GM18909 (cell line): ENCODE results near the gene GSTM2.

Source experiments
- ATAC-seq: cut with Tn5 transposase; IDR thresholded peaks from one replicate; pipeline ENCODE4 v1.9.1; 2021; ENCODE audit warnings: mild to moderate bottlenecking; ENCODE audit not compliant: unreplicated experiment, poor library complexity

Gene GSTM2

DNA sequence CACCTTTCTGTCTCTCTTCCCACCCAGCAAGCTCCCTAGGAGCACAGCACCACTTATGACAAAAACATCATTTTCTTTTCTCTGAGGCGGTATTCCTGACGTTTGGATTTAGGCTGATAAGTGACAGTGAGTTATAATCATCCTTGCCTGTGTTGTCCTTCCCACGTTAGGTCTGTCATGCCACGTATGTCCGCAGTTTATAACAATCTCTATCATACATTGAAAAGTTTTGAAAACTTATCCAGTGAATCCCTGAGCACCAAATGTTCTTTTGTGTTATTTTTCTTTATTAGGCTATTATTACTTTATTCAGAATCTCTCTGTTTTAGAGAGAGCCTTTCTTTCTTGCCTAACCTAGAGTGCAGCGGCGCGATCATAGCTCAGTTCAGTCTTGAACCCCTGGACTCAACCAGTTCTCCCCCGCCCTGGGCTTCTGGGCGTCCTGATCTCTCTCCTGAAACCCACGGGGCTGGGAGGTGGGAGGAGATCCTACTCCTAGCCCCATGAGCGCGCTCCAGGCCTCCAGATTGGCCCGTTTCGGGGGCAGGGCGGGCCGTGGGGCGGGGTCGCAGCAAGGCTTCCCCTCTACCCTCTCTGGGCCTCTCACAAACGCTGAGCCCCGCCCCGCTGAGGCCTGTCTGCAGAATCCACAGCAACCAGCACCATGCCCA, at the start of gene GSTM2:
Gene GSTM2 (plus strand): TSS at position 606 of the 671 bp plus-strand sequence. CDS start 59 bp downstream, at position 665.
- ATAC-seq, result peak; percentile 95

- ATAC-seq, result no peak
These were observed 48.9 kb upstream of the GSTM2 start for GRCh38 chr1:109618661-109619575.

GRCh38 chr1:109619576-109620400, 48.1 kb upstream of the GSTM2 start, which contains the start of the genes AMPD2 and GNAT2:
TSS of gene AMPD2 (plus strand) at chr1:109619837. CDS start at chr1:109621176, 1,339 bp downstream.
TSS of gene GNAT2 (minus strand) at chr1:109619616. CDS start at chr1:109612870, 6,746 bp downstream.
- ATAC-seq, result peak; percentile 64

GRCh38 chr1:109620401-109620791, 47.5 kb upstream of the GSTM2 start:
- ATAC-seq, result no peak

GRCh38 chr1:109620841-109621286, 47.0 kb upstream of the GSTM2 start:
- peak; percentile 63 for ATAC-seq

GRCh38 chr1:109621379-109622136, 46.3 kb upstream of the GSTM2 start:
- no peak for ATAC-seq

DNA sequence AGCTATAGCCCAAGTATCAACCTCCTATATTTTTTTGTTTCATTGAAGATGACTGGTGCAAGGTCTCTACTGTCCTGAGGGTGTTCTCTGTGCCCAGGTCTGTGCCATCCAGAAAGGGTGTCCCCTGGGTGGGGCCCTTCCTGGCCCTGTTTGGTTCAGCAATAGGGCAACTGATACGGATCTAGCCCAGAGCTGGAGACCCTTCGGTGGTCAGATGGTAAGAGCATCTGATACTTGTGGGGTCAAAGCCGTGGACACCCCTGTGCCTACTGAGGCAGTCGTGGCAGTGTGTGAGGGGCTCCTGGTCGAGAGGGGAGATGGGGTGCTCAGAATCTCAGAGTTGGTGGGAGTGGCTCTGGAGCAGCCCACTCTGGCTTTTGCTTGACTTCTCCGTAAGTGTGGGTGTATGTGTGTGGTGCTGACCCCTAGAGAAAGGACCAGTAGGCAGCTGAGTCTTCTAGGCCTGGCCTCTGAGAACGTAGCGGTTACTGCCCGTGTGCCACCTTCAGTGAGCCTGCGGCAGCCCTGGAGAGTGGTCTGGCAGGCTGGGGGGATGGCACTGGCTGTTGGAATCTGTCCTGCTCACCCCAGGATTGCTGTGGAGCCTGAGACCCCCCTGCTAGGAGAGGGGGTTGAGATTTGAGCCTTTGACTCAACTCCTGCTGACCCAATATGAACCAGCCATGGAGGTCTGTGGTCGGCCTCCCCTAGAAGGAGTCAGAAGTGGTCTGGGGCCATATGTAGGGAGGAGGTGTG, 45.5 kb upstream of the GSTM2 start:
- ATAC-seq, result no peak

GRCh38 chr1:109622895-109623294, 45.0 kb upstream of the GSTM2 start:
- ATAC-seq, result no peak

- ATAC-seq, result no peak
These were observed 44.2 kb upstream of the GSTM2 start for GRCh38 chr1:109623601-109624161.

- ATAC-seq, result no peak
These were observed 43.5 kb upstream of the GSTM2 start for GRCh38 chr1:109624201-109625010.

DNA sequence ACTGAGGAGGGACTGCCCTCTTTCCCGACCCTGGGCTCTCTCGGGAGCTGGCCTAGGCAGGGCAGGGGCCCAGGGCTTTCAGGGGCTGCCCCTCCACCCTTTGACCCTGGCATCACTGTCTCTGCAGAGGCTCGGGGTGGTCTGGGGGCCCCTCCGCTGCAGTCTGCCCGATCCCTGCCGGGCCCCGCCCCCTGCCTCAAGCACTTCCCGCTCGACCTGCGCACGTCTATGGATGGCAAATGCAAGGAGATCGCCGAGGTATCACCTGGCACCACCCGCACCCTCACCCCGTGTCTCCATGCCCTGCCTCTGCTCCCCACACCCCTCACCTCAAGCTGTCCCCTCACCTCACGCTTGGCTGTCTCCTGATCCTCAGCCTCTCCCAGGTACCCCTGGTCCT, 42.7 kb upstream of the GSTM2 start:
- no peak for ATAC-seq

- no peak for ATAC-seq
These were observed 42.0 kb upstream of the GSTM2 start for GRCh38 chr1:109625601-109626560.

DNA sequence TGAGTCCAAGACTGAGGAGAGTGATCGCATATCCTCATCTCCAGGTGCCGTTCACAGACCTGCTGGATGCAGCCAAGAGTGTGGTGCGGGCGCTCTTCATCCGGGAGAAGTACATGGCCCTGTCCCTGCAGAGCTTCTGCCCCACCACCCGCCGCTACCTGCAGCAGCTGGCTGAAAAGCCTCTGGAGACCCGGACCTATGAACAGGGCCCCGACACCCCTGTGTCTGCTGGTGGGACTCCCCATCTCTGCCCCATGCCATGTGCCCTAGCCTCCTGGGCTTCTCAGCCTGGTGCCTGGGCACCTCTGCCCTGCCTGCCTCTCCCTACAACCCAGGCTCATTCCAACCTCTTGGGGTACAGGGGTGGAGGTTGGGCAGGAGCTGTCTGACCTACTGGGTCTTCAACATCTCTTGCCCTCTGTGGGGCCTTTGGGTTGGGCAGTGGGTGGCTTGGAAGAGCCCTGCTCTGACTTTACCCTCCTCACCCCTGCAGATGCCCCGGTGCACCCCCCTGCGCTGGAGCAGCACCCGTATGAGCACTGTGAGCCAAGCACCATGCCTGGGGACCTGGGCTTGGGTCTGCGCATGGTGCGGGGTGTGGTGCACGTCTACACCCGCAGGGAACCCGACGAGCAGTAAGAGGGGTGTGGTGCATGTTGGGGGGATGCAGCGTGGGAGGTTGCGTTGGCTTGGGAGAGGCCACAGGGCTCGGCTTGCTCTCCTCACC, 41.0 kb upstream of the GSTM2 start:
- no peak for ATAC-seq

DNA sequence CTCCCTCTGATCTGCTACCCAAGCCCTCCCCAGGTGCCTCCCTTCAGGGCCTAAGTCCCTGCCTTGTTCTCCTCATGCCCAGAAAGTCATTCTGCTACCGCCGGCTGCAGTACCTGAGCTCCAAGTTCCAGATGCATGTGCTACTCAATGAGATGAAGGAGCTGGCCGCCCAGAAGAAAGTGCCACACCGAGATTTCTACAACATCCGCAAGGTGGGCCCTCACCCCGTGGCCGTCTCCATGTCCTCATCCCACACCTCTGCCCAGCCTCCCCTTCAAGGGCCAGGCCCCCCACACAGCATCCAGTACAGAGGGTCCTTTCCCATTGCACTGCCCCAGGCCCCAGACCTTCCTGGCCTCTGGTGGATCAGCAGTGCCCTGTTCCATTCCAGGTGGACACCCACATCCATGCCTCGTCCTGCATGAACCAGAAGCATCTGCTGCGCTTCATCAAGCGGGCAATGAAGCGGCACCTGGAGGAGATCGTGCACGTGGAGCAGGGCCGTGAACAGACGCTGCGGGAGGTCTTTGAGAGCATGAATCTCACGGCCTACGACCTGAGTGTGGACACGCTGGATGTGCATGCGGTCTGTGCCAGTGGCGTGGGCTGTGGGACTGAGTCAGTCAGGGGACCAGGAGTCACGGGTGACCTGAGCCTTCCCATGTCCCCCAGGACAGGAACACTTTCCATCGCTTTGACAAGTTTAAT, 40.0 kb upstream of the GSTM2 start:
- no peak for ATAC-seq

DNA sequence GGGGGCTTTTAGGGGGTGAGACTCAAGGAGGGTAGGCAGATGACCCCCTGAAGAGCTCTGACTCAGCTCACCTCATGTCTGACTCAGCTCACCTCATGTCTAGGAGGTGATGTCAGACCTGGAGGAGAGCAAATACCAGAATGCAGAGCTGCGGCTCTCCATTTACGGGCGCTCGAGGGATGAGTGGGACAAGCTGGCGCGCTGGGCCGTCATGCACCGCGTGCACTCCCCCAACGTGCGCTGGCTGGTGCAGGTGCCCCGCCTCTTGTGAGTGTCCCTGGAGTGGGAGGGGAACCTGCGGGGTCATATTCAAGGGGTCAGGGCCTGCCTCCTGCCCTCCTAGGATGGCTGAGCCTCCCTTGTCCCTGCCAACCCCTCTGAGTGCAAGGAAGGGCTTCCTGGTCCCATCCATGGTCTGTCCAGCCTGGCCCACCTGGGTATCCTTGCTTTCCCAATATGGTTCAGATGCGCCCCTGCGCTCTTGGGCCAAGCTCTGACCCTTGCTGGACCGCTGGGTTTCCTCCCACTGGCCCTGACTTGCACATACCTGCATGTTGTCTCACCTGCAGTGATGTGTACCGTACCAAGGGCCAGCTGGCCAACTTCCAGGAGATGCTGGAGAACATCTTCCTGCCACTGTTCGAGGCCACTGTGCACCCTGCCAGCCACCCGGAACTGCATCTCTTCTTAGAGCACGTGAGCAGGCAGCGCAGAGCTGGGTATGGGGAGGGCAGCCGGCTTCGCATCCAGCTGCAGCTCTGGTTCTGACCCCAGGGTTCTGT, 39.1 kb upstream of the GSTM2 start:
- ATAC-seq, result no peak
